GM19025 (cell line): ENCODE measurements around the gene CCDC32.

Source experiments
- ATAC-seq: cut with Tn5 transposase; IDR thresholded peaks from one replicate; pipeline ENCODE4 v1.9.1; 2021; ENCODE audit warnings: mild to moderate bottlenecking, low read depth, moderate library complexity; ENCODE audit not compliant: unreplicated experiment

CCDC32 gene

DNA sequence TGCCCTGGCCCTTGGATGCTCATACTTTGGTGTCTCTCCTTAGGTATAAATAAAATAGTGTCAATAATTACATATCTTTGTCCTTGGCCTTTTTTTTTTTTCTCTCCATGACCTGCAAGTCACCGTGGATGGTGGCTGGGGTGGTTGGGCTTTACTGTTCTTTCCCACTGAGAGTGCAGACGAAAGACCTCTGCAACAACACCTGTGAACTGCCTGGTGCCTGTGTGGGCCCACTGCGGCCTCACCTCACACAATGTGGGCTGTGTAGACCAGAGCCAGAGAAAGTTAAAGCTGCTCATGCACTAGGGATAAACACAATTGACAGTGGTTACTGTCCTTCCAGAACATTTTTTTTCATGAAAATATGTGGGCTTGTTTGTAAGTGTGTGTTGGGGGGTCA, 39.0 kb downstream of the CCDC32 start:
- no peak for ATAC-seq

DNA sequence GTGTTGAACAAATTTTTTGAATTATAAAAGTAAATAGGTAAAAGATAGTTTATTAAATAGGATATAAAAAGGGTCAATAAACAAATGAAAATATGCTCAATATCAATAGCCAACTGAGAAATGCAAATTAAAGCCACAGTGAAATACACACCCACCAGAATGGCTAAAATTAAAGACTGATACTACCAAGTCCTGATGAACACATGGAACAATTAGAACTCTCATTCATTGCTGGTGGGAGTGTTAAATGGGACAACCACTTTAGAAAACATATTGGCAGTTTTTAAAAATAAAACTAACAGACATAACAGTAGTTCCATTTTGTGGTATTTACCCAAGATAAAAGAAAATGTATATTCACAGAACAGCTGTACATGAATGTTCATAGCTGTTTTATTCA, 41.2 kb downstream of the CCDC32 start:
- no peak for ATAC-seq

DNA sequence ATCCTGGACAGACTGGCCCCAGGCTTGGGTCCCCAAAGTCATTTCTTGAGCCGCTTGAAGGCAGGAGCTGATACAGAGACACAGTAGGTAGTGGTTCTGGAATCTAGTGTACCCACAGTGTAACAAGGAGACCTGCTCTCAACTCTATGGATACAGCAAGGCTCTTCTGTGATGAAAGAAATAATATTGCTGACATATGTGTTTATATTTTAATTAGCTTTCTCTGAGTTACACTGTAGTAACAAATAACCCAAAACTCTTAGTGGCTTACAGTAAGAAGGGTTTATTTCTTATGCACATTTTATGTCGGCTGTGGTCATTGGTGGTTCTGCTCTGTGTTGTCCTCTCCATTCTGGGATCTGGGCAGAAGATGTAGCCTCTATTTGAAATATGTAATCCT, 48.5 kb downstream of the CCDC32 start:
- no peak for ATAC-seq

DNA sequence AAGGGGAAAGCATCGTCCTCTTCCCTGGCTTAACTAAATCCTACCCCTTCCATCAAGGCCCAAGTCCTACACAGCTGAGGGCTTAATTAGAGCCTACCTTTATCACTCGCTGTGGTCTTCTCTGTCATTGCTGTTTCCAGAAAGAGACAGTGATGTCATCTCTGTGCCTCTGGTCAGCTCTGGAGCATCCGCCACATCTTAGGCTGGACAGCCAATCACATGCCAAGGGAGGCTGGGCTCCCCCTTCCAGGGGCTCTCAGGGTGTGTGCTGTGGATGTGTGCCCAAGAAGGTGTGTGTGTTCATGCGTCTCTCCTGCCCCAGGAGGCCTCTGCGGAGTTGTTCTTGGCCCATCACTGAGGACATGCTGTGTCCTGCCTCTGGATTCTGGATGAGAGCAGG, 51.2 kb downstream of the CCDC32 start:
- no peak for ATAC-seq

DNA sequence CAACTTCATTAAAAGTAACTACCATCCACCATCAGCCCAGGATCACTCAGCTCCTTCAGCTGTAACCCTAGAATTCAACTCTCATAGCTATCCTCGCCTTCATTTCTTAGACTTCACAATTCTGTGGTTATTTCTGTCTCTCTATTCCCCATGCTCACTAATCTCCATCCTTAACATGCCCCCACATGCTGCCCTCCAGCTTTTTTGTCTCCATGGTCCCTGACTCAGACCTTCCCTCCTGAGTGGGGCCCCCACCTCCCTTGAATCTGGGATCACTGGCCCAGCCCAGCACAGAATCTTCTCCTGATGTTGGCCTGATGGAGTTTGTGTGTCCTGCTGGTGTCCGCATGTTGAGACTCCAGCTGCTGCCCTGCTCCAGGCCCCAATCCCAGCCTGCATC, 52.4 kb downstream of the CCDC32 start:
- ATAC-seq, result no peak

DNA sequence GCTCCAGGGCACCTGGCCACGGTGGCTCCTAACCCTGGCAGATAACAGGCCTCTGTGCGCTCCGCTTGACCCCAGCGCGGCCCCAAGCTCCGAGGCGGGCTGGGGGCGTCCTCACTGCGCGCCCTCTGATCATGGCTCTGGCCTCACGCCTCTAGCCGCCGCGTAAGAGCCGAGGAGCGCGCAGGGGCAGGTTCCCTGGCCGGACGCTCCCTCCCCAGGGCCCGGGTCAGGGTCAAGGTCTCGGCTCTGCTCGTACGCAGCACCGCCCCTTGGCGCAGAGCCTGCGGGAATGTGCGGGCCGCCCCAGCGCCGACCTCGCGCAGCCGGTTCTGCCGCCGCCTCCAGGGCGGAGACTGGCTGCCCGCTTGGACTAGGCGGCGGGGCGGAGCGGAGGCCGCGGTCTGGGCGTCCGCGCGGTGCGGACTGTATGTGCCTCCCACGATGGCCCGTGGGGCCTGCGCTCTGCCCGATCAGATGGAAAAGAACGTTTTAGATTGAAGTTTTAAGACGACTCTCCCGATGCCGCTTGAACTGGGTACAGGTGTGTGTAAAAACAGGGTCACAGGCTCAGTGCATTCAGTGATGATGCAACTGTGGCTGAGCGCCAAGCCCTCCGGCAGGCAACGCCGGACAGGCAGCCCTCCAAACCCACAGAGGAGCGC, 53.2 kb downstream of the CCDC32 start:
- peak; percentile 58 for ATAC-seq

DNA sequence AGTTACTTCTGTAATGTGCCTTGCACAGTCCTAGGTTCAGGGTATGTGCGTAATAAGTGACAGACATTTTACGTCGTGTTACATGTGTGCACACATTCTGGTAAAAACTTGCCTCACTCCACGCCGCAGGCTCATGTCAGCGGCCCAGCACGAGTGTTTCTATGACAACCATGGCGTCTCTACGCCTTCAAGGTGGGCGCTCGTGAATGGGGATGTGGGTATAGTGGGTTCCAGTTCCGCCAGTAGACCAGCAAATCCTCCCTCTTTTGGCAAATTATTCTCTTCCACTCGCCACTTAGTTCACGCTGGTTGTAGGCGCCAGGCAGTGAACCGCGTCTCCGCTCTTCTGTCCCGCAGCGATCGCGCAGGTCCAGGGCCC, 53.8 kb downstream of the CCDC32 start:
- ATAC-seq, result peak; percentile 34

DNA sequence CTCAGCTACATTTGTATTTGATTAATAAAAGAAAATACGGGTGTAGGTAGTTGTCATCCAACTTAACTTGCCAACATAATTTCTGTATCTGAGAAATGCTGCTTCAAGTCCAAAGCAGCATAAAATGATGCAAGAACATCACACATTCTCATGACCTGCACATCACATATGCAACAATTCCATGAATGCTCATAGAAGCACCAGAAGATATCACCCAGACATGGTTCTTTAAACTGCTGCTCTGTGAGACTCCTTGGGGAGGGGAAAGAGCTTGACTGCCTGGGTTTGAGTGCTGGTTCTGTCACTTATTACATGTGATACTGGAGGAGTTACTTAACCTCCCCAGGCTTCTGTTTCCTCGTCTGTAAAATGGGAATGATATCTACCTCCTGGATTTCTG, 54.6 kb downstream of the CCDC32 start:
- ATAC-seq, result no peak

DNA sequence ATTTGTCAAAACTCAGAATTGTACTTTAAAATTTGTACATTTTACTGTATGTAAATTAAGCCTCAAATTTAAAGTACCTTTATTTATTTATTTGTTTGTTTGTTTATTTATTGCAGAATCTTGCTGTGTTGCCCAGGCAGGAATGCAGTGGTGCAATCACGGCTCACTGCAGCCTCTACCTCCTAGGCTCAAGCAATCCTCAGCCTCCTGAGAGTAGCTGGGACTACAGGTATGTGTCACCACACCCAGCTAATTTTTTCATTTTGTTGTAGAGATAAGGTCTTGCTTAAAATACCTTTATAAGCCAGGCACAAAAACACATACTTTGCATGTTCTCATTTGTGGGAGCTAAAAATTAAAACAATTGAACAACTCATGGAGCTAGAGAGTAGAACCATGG, 56.6 kb downstream of the CCDC32 start:
- ATAC-seq, result no peak

DNA sequence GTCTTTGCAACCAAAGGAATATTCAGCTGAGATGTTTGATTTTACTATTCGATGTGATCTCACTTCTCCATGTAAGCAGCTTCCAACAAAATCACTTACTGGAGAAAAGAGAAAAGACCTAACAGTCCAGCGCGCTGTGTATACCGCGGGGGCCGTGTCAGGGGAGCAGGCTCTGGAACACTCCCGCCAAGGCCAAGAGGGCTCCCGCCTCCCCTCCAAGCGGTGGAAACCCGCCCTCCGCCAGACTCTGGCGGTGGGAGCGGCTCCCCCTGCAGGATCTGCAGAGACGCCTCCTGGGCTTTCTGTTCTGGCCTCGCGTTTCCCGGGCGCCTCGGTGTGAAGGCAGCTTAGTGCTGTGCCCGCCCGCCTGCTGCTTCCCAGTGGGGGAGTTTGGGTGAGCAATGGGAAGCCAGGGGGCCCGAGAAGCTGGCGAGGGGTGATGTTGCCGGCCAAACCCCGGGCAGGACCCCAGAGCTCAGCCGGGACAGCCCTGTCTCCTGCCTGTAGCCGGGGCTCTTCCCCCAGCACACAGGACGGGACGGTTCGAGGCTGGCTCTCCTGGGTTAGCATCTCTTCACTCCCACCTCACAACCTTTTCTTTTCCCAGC, 57.8 kb downstream of the CCDC32 start:
- no peak for ATAC-seq
